ENCODE results near the gene RASA4.
"Not testable (repeated sequence)": the region's sequence is repeated elsewhere in the genome, so short reads cannot be mapped to it uniquely, and the experiment has no call there.

The RASA4 gene

GRCh38 chr7:102609734-102610133, 6.8 kb downstream of the RASA4 start:
- not testable (repeated sequence) for DNase-seq (ENCODE audit: extremely low read depth in 1 of 2, low read depth in 1 of 2)

- DNase-seq (ENCODE audit: extremely low read depth in 1 of 2, low read depth in 1 of 2) = not testable (repeated sequence)
Measured at GRCh38 chr7:102606848-102607247, 9.7 kb downstream of the RASA4 start.

DNA sequence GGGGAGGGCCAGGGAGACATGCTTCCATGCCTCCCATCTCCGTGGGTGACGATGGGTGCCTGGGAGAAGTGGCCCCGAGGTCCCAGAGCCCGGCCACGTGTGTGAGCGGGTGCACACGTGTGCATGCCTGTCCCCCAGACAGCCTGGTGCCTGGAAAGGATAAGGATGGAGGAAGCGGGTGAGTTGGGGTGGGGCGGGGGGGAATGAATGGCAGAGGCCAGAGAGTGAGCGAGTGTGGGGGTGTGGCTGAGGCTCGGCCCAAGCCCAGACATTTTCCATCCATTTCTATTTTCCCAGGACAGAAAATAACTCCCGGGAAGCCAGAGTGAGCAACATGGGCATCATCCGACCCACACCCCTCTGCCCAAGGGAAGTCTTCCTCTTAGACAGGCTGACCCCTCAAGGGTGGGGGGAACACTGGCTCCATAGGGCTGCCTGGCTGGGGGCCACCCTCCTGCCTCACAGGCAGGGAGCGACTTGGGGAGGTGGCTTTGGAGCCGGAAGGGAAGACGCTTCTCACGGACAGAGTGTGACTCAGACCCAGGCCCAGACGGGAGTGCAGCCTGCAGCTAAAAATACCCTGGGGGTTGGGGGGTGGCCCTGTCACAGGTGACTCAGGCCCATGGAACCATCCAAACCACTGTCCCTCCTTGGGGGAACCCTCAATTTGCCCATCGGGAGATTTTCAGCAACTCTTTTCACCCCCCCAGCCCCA, 12.0 kb downstream of the RASA4 start:
- DNase-seq (ENCODE audit: extremely low read depth in 1 of 2, low read depth in 1 of 2) = not testable (repeated sequence)

GRCh38 chr7:102602317-102602716, 14.2 kb downstream of the RASA4 start:
- not testable (repeated sequence) for DNase-seq (ENCODE audit: extremely low read depth in 1 of 2, low read depth in 1 of 2)

DNA sequence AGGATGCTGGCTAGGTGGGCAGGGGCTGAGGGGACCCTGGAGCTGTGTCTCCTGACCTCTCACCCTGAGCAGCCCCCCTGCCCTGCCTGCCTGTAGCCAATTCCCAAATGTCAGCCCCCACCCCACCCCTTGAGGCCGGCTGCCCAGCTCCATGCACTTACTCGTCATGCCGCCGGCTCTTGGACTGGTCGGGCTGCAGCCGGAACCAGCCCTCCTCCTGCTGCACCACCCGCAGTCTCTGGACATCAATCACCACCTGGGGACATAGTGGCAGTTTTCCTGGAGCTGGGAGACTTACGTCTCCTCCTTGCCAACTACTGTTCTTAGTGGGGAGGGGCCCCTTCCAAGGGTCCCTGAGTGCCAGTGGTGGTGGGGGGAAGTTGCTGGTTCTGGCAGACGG, 16.9 kb downstream of the RASA4 start:
- DNase-seq (ENCODE audit: extremely low read depth in 1 of 2, low read depth in 1 of 2) = not testable (repeated sequence)

GRCh38 chr7:102596036-102596435, 20.5 kb downstream of the RASA4 start:
- DNase-seq (ENCODE audit: extremely low read depth in 1 of 2, low read depth in 1 of 2) = not testable (repeated sequence)

- not testable (repeated sequence) for DNase-seq (ENCODE audit: extremely low read depth in 1 of 2, low read depth in 1 of 2)
Measured at GRCh38 chr7:102593637-102594334, 22.8 kb downstream of the RASA4 start.

GRCh38 chr7:102592477-102593019, 24.0 kb downstream of the RASA4 start:
- not testable (repeated sequence) for DNase-seq (ENCODE audit: extremely low read depth in 1 of 2, low read depth in 1 of 2)

GRCh38 chr7:102589857-102590256, 26.7 kb downstream of the RASA4 start:
- not testable (repeated sequence) for DNase-seq (ENCODE audit: extremely low read depth in 1 of 2, low read depth in 1 of 2)

GRCh38 chr7:102583495-102583894, 33.1 kb downstream of the RASA4 start:
- not testable (repeated sequence) for DNase-seq (ENCODE audit: extremely low read depth in 1 of 2, low read depth in 1 of 2)

- DNase-seq (ENCODE audit: extremely low read depth in 1 of 2, low read depth in 1 of 2) = not testable (repeated sequence)
Measured at GRCh38 chr7:102581722-102582121, 34.8 kb downstream of the RASA4 start.

- DNase-seq (ENCODE audit: extremely low read depth in 1 of 2, low read depth in 1 of 2) = not testable (repeated sequence)
Measured at GRCh38 chr7:102578486-102578885, 38.1 kb downstream of the RASA4 start.

DNA sequence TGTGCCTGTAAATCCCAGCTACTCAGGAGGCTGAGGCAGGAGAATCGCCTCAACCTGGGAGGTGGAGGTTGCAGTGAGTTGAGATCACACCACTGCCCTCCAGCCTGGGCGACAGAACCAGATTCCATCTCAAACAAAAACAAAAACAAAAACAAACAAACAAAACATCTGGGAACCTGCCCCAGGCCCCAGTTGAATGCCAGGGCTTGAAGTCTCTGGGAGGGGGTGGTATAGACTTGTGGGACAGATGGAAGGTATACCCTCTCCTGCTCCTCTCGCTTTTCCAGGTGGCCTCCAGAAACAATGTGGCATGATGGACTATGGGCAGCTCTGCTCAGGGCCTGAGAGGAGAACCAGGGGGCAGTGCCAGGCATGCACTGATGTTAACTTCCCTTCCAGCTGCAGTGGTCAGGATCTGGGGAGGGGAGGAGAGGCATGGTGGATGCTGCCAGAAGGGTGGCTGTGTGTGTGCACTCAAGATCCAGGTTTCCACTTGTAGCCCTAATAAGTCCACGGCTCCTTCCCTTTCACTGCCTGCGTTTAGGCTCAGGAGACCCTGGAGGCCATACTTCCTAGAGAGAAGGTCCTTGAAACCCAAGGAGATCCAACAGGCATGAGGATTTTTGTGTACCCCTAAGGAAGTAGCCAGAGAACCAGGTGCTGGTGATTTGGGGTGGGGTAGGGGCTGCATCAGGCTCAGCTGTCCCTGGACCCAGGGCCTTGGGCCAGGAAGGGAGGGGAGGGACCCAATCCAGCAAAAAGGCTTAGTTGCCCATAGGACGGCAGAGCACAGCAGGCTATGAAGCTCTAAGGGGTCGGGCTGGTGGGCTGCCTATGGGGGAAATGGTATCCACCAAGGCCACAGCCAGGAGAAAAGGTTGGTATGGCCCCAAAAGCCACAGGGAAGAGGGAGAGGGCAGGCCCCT, 39.0 kb downstream of the RASA4 start:
- not testable (repeated sequence) for DNase-seq (ENCODE audit: extremely low read depth in 1 of 2, low read depth in 1 of 2)

GRCh38 chr7:102576363-102576762, 40.2 kb downstream of the RASA4 start:
- not testable (repeated sequence) for DNase-seq (ENCODE audit: extremely low read depth in 1 of 2, low read depth in 1 of 2)

GRCh38 chr7:102574607-102575006, 41.9 kb downstream of the RASA4 start:
- not testable (repeated sequence) for DNase-seq (ENCODE audit: extremely low read depth in 1 of 2, low read depth in 1 of 2)

- DNase-seq (ENCODE audit: extremely low read depth in 1 of 2, low read depth in 1 of 2) = peak; percentile 93 to 99
Measured at GRCh38 chr7:102572261-102573239, 44.0 kb downstream of the RASA4 start, which contains the start of gene POLR2J3. POLR2J3 (minus strand) TSS chr7:102572583; CDS start chr7:102572521, 62 bp downstream.

DNA sequence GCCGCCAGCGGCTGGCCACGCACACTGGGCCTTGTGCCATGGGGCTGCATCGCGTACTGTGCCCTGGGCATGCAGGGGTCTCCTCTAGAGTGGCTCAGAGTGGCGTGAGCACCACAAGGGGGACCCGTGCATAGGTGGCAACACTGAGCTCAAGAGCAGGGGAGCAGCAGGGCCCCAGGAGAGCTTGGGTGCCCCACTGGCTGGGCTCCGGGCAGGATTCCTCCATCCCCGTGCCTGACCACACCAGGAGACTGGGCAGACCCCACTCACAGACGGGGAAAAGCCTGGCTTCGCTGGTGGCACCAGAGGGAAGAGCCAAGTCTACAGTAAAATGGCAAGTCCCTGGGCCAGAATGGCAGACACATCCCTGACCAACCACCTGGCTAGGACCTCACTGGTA, 47.9 kb downstream of the RASA4 start:
- not testable (repeated sequence) for DNase-seq (ENCODE audit: extremely low read depth in 1 of 2, low read depth in 1 of 2)

DNA sequence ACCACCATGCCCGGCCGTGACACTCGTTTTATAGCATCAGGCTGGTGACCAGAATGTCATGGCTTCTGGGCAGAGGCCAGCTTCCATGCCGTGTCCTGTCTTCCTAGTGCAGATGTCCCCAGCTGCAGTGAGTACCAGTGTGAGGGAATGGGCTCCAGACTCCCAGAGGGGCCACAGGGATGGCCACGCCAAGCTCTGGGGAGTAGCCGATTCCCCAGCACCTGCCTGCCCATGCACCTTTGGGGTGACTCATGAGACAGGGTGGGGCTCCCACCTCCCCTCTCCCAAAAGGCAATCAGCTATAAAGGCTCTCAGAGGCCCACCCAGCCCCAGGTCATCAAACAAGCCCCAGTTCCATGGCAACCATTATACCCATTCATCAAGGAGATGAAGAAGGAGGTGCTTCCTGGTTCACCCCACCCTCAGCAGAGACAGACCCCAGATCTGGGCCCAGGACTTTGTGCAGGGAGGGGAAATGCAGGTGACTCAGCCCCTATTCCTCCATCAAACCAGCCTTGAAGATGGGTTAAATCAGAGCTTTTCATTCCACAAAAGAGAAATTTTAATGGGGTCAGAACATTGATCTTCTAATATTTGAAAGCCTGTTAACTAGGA, 65.6 kb downstream of the RASA4 start, which contains the start of gene SPDYE2:
SPDYE2 (plus strand) TSS at position 419 of the 615 bp plus-strand sequence. CDS start 2,030 bp downstream, outside the sequence.
- not testable (repeated sequence) for DNase-seq (ENCODE audit: extremely low read depth in 1 of 2, low read depth in 1 of 2)

DNA sequence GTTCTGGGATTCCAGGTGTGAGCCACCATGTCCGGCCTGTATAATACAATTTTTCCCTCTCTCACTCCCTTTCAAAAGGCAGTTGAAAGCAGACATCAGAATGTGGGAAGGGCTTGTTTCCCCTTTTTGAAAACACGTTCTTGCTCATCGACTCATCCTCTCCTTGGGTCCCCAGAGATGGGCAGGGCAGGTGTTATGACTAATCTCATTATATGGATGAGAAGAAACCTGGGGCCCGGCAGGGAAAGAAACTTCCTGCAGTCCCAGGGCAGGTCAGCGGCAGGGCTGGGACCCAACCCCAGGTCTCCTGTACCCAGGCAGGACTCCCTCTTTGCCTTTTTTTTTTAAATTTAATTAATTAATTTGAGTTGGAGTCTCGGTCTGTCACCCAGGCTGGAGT, 70.2 kb downstream of the RASA4 start:
- DNase-seq (ENCODE audit: extremely low read depth in 1 of 2, low read depth in 1 of 2) = not testable (repeated sequence)

Data from stimulated activated CD8-positive, alpha-beta memory T cell treated with anti-CD3 and anti-CD28 coated beads, Interleukin-7, amount 100 ng/mL, for 48 hours (primary cell).